ENCODE data around the gene METTL16.

DNA sequence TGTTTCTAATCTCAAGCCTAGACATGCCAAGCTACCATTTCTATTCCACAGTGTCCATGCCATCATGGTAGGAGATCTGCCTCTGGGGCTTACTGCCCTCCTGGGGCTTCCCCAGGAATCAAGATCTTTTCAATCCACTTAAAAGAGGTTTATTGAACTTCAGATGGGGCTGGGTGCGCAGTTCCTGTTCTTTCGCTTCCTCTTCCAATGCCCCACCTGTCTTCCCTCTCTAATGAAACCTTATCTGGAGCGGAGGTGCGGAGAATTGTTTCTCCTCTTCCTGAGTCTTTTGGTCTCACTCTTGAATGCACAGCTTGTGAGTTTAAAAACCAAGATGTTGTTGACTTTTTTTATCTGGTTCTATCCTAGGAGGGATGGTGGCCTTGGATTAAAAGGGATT is 30.4 kb upstream of the METTL16 start:
- TF ChIP-seq, protein P1, sequence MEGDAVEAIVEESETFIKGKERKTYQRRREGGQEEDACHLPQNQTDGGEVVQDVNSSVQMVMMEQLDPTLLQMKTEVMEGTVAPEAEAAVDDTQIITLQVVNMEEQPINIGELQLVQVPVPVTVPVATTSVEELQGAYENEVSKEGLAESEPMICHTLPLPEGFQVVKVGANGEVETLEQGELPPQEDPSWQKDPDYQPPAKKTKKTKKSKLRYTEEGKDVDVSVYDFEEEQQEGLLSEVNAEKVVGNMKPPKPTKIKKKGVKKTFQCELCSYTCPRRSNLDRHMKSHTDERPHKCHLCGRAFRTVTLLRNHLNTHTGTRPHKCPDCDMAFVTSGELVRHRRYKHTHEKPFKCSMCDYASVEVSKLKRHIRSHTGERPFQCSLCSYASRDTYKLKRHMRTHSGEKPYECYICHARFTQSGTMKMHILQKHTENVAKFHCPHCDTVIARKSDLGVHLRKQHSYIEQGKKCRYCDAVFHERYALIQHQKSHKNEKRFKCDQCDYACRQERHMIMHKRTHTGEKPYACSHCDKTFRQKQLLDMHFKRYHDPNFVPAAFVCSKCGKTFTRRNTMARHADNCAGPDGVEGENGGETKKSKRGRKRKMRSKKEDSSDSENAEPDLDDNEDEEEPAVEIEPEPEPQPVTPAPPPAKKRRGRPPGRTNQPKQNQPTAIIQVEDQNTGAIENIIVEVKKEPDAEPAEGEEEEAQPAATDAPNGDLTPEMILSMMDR (IDR thresholded peaks at IDR 0.05; ENCODE audit: low read length), result no peak
- no peak for TF ChIP-seq EZH2 (IDR thresholded peaks at IDR 0.05; ENCODE audit: borderline replicate concordance, low read length)

Data from OCI-LY1 (cell line).